Measurements from ENCODE around the gene C16orf95. TPM values are rescaled to one million over a fixed set of nuclear protein-coding genes. Genes with fewer than 3 reads are reported as not detected.

C16orf95 gene
- total and polyA plus RNA-seq, 2 of the 4 experiments (the other 2 are of a cell fraction): 2.0 to 4.7 TPM

DNA sequence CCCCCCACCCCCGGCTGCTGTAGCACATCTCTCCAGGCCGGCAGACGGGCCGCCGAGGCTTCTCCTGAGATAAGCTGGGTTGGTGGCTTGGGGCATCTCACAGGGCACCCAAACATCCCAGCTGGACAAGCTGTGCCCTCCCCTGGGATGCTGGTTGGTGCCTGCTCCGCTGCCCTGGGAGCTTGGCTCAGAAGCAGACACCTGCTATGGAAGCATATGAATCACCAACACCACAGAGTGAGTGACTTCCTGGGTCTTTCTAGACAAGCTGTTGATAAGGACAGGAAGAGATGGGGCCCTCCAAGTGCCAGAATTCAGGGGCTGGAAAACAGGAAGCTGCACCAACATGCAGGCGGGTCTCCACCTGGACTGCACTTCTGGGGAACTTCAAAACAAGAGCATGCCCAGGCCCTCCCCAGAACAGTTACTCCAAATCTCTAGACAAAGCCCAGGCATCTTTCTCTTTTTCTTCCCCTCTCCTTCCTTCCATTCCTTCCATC lies 13.7 kb downstream of the C16orf95 start:
- Histone ChIP-seq H3K9me1 (ENCODE audit: insufficient read depth, low read length) (no peaks in the 10 kb centered on the region), H3K9me3 (ENCODE audit: control insufficient read depth, insufficient read depth, low read length) (peaks cover 2% of the 10 kb centered on the region), H3K56ac (ENCODE audit: extremely low read depth, insufficient read depth, low read length) (no peak overlapping the region), H3K9ac (ENCODE audit: low read depth, low read length) (no peak overlapping the region), H3K27ac (ENCODE audit: insufficient read depth, low read length) (no peak overlapping the region), H4K5ac (ENCODE audit: low read depth, low read length) (no peak overlapping the region), H3K27me3 (ENCODE audit: control insufficient read depth, insufficient read depth, low read length) (no peaks in the 10 kb centered on the region), H2BK20ac (ENCODE audit: low read depth, low read length) (no peak overlapping the region), H2AK9ac (replicated peaks; ENCODE audit: low read depth, low read length, poor library complexity) (no peak overlapping the region), H3K18ac (ENCODE audit: low read depth, low read length) (no peak overlapping the region), H3K79me1 (ENCODE audit: low read depth in 1 of 2, low read length in 2 of 2) (no peaks in the 10 kb centered on the region), H2BK15ac (ENCODE audit: low read depth, low read length) (no peak overlapping the region), H3K4me1 (ENCODE audit: control insufficient read depth, insufficient read depth, low read length) (no peaks in the 10 kb centered on the region), H3K14ac (replicated peaks; ENCODE audit: low read depth, low read length) (0 out of 2 replicates have a peak overlapping the region, but pooled peaks have one; percentile 29), H4K20me1 (ENCODE audit: insufficient read depth, low read length) (no peaks in the 10 kb centered on the region), H2BK5ac (ENCODE audit: low read depth, low read length, poor library complexity, severe bottlenecking) (no peak overlapping the region), H4K8ac (ENCODE audit: low read depth in 2 of 2, low read length in 2 of 2) (no peak overlapping the region), H3K23ac (ENCODE audit: low read depth, low read length) (no peak overlapping the region), H2AK5ac (ENCODE audit: low read depth, low read length) (no peak overlapping the region), H4K91ac (ENCODE audit: insufficient read depth, low read depth, low read length) (no peak overlapping the region), H3K4me2 (ENCODE audit: low read depth, low read length) (no peak overlapping the region), H3K4me3 (ENCODE audit: insufficient read depth, low read depth, low read length) (no peak overlapping the region), H2BK120ac (ENCODE audit: low read depth, low read length) (no peak overlapping the region), H3K36me3 (ENCODE audit: control insufficient read depth, insufficient read depth, low read length) (no peaks in the 10 kb centered on the region), H3K4ac (ENCODE audit: low read depth, low read length) (no peak overlapping the region), H2AFZ (replicated peaks; ENCODE audit: low read length, poor library complexity) (peak overlapping the region; percentile 56)
- POLR2A ChIA-PET (ENCODE audit: unreplicated experiment): interaction anchor here (0.7 kb wide), 1 partner anchor 9 kb away, joined by 6 read pairs; no protein-coding TSS in a partner anchor
- in situ Hi-C loops (cut with MboI; ENCODE audit: low sequenced_read_pairs) (no loop called here), dilution Hi-C loops (cut with HindIII; ENCODE audit: low sequenced_read_pairs, unreplicated experiment) (no loop called here), intact Hi-C loops (cut with micrococcal nuclease) (no loop called here)
- ATAC-seq (ENCODE audit: low read depth) (no peak), DNase-seq (peak; percentile 18)
- CTCF ChIA-PET: no interaction called here
- no peak for TF ChIP-seq MAZ (IDR thresholded peaks at IDR 0.05; ENCODE audit: borderline replicate concordance, low read depth, low read length)
- no peak for TF ChIP-seq NFE2L2 (IDR thresholded peaks at IDR 0.05; ENCODE audit: low read depth, low read length)
- no peak for TF ChIP-seq CHD1 (IDR thresholded peaks at IDR 0.05; ENCODE audit: low read depth, low read length)
- no peak for TF ChIP-seq FOS (IDR thresholded peaks at IDR 0.05; ENCODE audit: low read depth, low read length)
- TF ChIP-seq RFX5 (IDR thresholded peaks at IDR 0.05; ENCODE audit: low read depth, low read length): no peak
- TF ChIP-seq, protein P1, sequence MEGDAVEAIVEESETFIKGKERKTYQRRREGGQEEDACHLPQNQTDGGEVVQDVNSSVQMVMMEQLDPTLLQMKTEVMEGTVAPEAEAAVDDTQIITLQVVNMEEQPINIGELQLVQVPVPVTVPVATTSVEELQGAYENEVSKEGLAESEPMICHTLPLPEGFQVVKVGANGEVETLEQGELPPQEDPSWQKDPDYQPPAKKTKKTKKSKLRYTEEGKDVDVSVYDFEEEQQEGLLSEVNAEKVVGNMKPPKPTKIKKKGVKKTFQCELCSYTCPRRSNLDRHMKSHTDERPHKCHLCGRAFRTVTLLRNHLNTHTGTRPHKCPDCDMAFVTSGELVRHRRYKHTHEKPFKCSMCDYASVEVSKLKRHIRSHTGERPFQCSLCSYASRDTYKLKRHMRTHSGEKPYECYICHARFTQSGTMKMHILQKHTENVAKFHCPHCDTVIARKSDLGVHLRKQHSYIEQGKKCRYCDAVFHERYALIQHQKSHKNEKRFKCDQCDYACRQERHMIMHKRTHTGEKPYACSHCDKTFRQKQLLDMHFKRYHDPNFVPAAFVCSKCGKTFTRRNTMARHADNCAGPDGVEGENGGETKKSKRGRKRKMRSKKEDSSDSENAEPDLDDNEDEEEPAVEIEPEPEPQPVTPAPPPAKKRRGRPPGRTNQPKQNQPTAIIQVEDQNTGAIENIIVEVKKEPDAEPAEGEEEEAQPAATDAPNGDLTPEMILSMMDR (conservative IDR thresholded peaks at IDR 0.05; ENCODE audit: low read depth, low read length): no peak
- TF ChIP-seq MAFK (IDR thresholded peaks at IDR 0.05; ENCODE audit: low read depth, low read length): no peak
- TF ChIP-seq RCOR1 (IDR thresholded peaks at IDR 0.05; ENCODE audit: insufficient replicate concordance, low read length): no peak
- TF ChIP-seq RAD21 (IDR thresholded peaks at IDR 0.05; ENCODE audit: low read length): no peak
- no peak for TF ChIP-seq SMC3 (IDR thresholded peaks at IDR 0.05; ENCODE audit: low read depth, low read length)
- no peak for TF ChIP-seq POLR2A (IDR thresholded peaks at IDR 0.05; ENCODE audit: low read depth, low read length)
- TF ChIP-seq BHLHE40 (IDR thresholded peaks at IDR 0.05; ENCODE audit: low read depth, low read length): no peak
- no peak for TF ChIP-seq CEBPB (IDR thresholded peaks at IDR 0.05; ENCODE audit: low read depth, low read length)
- BruUV-seq (replicated peaks): no TSS peak
- 86% methylated on average over 1 of the region's 7 CpGs; no CpG with 5 or more reads in 1 of the 2 experiments for WGBS, 2 experiments (ENCODE audit: extremely low coverage in 2 of 2, insufficient read length in 1 of 2)

All from IMR-90 (cell line).